GM03348 (cell line): ENCODE measurements around the gene MGMT.

ENCODE experiments used
- DNase-seq: peaks from one replicate; pipeline ENCODE4 v3.0.0; 2012; ENCODE audit warnings: low spot score

Gene MGMT

DNA sequence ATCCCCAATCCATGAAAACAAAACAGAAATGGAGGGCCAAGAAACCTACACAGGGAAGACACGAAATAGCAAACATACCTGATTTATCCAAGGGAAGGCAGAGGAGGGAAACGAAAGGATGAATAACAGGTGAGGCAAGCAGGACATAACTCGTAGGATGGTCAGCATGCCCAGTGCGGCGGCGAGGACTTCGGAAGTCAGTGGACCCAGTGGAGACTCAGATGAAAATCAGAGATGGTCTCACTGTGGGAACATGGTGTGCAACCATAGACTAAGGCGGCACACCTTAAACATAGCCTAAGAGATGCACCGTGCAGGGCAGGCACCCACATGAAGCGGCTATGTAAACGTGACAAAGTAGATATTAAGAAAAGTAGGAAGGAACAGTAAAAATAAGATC, 157.5 kb downstream of the MGMT start:
- DNase-seq, result no peak

DNA sequence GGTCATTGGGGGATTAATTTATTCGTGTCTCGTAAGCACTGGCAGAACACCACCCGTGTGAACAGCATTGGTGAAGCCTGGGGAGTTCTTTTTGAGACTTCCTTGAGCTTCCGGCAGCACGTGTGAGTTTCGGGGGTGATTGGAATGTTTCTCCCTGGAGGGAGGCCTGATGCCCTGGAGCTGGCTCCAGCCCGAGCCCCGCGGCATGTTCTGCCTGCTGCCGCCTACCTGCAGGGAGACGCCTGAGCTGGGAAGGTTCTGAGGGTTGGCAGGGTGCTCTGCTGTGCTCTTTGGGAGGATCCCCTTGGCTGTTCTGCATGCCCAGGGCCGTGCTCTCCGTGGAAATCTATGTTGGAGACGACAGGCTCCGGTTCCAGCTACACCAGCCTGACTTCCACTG, 159.3 kb downstream of the MGMT start:
- DNase-seq, result no peak

DNA sequence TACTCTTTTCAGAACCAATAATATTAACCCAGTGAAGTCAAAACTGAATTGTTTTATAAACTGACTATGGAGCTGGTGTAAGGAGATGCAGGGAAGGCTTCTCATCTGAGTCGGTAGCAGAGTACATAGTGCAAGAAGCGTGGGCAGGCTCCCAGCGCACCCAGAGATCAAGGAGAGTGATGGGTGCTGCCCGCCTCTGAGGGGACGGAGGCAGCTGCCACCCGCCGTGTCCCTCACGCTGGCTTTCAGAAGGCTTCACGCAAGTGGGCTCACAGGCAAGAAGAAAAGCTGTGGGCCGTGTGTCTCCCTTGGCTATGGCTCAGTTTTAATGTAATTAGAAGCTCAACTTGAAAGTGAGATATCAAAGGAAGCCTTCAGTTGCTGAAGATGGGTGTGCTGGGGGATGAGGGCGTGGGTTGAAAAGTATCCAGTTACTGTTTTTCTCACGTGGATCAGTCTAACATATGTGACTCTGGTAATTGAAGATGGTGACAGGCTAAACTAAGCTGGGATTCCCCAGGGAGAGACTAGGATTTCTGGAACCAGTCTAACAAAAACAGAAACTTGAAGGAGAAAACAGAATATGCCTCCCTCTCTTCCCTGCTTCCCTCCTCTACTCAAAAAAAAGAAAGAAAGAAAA, 159.9 kb downstream of the MGMT start:
- no peak for DNase-seq

DNA sequence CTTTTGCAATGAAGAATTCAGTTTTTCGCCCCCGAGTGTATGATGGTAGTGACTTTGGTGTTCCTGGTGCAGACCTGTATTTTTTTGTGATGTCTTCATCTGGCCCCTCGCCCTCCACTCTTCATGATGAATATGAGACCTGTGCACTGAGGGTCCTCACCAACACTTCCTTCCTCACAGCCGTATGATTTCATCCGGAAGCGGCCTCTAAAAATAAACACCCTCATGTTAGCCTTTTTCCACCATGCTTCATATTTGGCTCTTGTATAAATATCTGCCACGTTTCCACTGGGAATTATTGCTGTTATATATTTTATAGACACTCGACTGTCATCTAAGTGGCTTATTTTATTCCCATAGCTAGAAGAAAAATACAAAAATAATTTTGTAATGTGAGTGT, 160.4 kb downstream of the MGMT start:
- no peak for DNase-seq

DNA sequence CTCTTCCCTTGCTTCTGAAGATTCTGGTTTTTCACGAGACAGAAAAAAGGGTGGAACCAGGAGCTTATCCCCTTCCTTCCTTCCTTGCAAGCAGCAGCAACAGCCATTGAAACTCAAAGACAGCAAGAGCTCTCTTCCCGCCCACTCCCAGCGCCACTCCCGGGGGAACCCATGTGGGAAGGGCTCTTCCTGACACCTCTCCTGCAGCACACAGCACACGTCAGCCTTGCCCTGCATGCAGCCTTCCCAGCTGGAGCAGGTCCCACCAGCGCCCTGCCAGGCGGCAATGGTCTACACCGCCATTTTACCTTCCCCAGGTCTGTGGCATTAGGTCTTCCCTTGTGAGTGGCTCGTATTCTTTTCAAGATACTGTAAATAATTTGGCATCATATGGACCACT, 161.8 kb downstream of the MGMT start:
- DNase-seq, result no peak

DNA sequence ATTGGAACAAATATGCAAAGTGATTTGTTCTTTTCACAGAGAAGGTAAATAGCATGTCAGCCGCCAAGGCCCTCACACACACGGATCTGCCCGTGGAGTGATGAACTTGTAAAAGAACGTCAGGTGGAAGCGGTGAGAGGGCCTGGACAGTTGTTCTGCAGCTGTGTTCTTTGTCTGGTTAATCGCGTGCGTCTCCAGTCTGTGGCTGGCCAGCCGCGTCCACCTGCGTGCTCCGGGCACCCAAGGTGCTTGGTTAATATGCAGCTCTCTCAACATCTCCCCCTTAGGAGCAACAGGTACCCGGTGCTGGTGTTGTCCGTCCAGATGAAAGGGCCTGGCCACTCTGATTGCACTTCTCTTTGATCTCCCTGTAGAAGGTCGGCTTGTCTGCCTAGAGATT, 162.9 kb downstream of the MGMT start:
- no peak for DNase-seq

DNA sequence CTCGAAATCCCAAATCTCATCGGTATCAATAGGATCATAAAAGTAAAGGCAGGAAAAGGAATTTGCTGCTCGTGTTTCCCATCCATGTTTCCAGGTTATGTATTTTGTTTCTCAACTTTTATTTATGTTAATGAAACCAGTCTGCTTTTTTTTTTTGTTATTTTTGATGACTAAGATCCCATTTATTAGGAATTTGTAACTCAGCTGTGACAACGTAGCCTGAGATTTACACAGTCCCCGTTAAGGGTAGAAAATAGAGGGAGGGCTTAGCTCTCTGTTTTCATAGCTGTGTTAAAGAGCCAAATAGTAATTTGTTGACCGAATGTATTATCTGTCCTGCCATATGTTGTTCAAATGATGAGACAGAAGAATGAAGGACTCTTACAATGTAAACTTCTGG, 164.0 kb downstream of the MGMT start:
- no peak for DNase-seq

DNA sequence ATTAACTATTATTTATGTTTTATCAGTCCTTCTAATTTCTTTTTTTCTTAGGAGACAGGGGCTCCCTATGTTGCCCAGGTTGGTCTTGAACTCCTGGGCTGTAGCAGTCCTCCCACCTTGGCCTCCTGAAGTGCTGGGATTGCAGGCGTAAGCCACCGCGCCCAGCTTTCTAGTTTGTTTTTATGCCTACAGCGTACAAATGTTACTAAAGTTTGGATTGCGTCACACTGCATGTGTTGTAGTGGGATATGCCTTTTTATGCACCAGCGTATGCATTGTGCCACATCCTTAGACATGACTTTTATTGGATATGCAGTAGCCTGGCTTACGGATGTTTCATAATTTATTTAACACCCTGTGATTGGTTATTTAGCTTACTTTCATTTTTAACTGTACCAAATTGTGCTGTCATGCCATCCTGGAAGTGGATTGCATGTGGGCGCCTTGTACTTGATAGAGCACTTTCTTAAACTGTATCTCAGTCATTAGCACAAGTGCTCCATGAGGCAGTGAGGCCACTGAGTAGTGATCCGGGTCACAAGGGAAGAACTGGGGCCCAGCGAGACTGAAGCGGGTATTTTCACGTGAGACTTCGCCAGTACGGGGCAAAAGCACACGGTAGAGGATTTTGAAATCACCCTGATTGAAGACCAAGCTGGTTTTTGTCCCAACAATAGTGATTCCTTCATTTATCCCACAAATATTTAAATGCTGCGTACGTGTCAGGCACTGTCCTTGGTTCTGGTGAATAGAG, 165.0 kb downstream of the MGMT start:
- DNase-seq, result no peak

DNA sequence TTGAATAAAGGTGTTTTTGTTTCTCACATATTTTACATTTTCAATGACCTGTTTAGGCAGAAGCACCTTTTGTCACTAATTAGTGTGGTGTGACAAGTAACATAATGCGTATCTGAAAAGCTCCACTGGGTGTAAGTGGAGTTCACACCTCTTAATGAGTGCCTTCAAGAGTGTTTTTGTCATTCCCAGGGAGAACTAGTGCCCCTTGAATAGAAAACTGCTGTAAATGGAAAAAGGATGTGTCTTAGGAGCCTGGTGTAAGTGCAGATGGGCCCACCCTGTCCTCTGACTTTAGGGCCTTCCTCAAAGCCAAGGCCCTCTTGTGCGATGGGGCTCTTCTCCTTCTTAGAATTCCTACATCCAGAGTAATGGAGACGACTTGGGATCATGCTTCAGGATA, 170.0 kb downstream of the MGMT start:
- no peak for DNase-seq

DNA sequence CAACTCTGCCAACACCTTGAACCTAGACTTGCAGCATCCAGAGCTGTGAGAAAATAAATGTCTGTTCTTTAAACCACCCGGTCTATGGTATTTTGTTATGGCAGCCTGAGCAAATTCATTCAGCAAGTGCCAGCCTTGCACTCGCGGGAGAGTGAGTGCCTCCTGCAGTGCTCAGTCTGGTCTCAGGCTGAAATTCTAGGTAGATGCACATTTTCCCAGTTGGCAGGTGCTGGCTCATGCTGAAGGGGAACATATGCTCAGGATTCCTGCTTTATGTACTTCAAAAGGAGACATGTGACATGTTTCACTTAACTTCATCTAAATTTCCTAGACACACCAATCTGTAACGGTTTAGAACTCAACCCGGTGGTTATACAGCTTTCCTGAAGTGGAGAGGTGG, 170.8 kb downstream of the MGMT start:
- no peak for DNase-seq

DNA sequence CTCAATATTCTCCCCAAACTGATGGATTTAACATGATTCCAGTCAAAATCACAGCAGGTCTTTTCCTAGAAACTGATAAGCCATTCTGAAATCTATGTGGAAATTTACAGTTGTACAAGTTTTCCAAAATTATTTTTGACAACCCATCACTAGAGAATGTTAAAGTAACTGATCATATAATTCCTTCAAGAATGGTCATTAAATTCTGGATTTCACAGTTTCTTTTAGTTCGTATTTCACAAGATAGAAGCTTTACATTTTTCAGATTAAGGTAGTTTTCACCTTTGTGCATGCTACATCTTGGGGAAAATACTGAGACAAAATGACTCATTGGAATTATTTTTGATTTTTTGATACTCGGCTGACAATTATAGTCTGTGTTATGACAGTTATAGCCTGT, 174.3 kb downstream of the MGMT start:
- no peak for DNase-seq

DNA sequence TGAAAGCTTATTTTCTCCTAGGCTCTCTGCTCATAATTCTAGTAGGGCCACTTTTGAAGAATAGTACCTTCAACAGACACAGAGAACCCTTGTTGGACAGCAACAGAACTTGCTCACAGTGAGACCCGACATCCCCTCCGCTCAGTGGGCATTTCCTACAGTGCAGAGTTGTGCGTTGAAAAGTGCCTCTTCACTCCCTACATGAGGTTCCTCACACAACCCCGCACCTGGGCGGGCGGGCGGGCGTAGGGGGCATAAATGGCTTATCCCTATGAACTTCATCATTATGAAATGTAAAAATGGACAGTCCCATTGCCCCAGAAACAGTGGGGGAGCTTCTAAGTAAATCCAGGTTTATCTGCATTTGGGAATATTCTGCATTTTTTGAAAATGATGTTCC, 174.9 kb downstream of the MGMT start:
- DNase-seq, result no peak

DNA sequence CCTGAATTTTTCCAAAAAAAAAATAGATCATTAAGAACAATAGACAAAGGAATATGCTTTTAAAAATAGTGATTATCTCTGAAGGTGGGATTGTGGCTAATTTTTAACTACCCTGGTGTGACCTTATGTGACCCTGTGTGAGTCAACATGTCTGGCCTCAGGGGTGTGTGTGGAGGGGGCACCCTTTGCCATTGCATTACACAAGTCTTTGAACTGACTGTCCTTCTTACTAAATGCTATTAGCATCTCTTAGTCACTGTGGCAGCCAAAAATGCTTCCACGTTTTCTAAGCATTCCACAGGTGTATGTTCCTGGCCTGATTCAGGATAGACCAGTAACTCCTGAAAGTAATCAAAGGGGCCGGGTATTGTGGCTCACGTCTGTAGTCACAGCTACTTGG, 175.4 kb downstream of the MGMT start:
- no peak for DNase-seq

DNA sequence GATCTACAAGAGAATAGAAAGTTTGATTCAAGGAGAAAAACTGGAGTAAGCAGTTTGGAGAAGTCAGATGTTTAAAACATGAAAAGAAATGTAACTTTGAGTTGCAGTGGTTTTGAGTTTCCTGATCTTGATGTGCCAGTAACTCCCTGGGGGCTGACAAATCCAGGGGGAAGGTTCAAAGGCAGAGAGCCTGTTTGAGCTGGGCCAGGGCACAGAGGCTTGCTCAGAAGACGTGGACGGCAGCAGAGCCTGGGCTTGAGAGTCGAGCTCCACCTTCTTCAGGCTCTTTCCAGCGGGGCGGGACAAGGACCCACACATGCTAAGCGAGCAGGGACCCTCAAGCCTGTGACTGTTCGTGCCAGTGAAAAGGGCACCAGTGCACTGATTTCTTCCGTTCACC, 176.2 kb downstream of the MGMT start:
- DNase-seq, result no peak

DNA sequence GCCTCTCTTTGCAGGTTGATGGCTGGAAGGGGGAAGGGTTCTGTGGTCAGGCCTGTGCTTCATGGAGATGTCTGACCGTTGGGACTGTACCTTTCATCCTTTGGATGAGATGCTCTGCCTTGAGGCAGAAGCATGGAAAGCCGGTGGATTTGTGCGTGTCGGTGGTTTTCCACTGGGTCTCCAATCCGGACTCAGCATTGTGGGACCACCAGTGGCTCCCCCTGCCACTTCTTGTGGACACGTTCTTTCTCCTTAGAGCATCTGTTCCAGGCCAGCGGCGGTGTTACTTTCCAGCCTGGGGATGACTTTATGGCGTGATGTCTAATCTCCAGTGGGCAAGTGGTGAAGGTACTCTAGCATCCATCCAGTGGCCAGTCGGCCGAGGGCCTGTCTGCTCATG, 178.4 kb downstream of the MGMT start:
- DNase-seq, result no peak

DNA sequence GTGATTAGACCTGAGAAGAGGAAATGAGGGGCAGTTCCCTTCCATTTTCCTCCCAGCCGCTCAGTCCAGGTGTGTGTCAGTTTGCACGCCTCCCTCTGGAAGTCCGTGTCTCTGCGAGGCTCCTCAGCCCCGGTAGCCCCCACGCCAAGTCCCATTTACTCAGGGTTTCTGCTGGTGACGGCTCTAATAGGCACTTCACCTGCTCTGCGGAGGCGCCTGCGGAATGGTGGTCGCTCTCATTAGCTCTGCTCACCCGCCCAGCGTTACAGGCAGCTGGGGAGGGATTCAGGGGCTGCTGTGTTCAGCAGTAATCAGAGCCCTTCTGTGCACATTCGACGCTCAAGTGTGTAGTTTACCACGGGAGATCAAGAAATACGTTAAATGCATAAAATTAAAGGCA, 179.9 kb downstream of the MGMT start:
- no peak for DNase-seq

DNA sequence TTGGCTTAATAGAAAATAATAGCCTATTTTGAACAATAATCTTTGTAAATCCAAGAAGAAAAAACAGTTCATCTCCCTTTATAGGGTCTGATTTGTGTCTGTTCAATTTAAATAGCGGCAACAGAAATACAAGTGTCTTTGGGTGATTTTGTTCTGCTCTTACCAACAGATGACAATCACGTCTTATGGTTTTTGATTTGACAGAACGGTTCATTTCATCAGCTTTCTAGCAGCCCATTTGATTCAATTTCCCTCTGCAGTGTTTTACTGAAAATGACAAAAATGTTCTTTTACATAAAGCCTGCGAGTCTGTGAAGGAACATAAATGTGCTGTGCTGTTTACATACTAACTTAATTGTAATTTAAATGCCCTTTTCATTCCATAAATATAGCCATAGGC, 180.5 kb downstream of the MGMT start:
- DNase-seq, result no peak

DNA sequence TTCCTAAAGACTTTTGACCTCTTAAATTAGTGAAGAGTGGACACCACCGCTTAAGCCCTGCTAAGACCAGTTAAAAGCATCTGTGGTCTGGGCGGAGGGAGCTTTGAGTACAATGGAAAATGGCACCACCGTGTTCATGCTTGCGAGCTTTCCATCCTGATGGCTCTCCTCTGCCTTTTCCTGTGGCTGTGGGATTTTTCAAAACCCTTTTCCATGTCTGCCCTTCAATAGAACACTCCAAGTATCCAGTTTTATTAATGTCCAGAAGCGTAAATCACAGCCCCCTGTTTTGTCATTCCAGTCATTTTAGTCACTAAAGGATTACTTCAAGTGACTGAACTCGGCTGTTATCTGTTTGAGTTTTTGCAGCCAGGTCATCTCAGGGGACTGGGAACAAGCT, 181.8 kb downstream of the MGMT start:
- DNase-seq, result no peak

DNA sequence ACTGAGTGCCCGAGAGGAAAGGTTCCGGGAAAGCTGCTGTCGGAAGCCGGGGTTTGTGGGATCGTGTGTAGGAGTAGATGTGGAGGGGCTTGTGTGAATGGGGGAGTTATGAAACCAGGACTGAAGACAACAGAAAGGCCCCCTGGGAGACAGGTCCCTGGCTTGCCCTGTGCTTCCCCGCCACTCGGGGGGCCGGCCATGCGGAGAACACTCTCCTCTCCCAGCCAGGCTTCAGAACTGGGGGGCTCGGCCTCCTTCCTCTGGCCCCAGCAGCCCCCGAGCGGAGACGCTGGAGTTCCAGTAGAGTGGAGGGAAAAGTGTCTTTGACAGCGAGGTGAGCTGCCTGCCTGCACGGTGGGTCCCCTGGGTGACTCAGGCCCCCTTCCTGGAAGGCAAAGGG, 185.0 kb downstream of the MGMT start:
- no peak for DNase-seq

DNA sequence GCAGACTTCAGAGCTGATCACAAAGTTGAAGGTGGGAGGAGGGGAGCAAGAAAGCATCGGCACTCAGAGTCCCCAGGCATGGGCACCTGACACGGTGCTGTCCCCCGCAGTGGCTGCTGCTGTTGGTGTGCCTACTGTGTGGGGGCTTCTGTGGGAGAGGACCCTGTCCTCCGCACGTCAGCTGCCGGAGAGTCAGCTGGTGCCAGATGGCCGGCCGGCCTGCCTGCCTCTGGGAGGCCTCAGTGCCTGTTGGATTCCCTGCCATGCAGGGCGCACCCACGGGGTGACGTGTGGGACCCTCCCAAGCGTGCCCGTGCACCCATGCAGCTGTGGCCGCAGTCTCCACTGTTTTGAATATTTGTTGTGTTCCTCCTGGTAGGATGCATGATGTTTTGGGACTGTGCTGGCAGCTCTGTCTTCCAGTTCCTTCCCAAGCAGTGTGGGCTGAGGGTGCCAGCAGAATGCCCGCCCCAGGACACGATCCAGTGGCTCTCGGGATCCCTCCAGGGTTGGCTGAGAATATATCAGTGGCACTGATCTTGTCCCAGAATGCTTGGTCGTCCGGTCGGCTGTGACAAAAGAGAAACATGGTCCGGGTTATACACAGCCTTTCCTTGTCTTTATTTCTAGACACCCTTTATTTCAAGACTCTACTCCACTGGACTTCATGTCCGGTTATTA, 185.6 kb downstream of the MGMT start:
- no peak for DNase-seq

DNA sequence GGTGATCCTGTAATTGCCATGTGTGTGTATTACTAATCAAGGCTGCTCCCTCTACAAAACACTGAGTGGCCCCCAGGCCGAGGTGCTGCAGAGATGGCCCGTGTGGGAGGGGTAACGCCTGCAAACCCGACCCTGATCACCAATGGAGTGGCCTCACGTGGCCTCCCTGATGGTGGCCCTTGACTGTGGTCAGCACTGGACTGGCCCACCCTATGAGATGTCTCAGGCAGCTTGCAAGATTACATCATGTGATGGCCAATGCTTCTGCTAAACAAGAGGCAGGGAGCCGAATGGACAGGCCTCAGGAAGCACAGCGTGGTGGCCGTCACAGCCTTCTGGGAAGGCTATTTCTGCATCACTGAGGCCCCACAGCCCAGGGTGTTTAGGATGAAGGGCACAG, 186.4 kb downstream of the MGMT start:
- DNase-seq, result no peak

DNA sequence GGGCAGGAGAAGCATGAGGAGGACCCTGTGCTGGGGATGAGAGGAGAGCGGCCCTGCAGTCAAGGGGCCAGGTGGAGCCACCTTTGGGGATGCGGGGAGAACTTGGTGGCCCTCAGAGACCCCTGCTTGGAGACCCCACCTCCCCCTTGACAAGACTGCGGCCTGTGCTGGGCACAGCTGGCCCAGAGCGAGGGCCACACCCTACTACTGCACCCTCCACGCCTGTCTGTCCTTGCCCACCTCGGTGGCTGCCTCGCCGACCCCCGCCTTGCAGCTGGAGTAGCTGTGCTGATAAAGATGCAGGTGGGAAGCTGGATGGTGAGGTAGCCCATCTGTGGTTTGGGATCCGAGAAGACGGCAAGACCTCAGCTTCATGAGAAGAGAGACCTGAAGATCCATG, 186.8 kb downstream of the MGMT start:
- DNase-seq, result no peak

DNA sequence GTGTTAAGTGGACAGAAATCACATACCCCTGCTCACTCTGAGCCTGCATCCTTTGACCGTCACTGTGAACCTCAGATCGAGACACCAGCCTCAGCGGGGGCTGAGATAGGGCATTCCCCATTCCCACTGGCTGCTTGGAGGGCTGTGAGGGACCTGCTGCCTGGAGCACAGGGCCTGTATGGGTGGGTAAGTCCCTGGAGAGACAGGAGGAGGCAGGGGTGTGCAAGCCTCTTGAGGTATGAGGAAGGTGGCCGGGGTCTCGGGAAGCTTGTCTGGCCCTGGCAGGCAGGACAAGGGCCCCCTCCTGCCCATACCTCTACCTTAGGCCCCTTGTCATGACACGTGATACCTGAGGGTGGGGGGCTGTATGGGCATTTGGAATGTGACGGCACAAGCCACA, 187.4 kb downstream of the MGMT start:
- DNase-seq, result no peak
